ENCODE results near the gene CASZ1. TPM values are rescaled to one million over a fixed set of nuclear protein-coding genes. Genes with fewer than 3 reads are reported as not detected.

The CASZ1 gene
- total and polyA plus RNA-seq, 9 of the 15 experiments (the other 6 are each of a cell fraction or from before 2014, with no cell fraction given), result 0.01 to 4.0 (median 0.76) TPM; not detected in 1

- peaks cover 0 to 49% of the 10 kb centered on the region in 2 experiments; a peak in 2 of 5 replicates for H3K4me1 ChIP-seq (replicated peaks in 1 of 2; ENCODE audit: control insufficient read depth in 2 of 2, insufficient read depth in 2 of 2, low read length in 2 of 2)
- no TSS peak for BruUV-seq (replicated peaks)
- H3K9ac ChIP-seq (ENCODE audit: insufficient read depth in 1 of 2, low read depth in 2 of 2, low read length in 2 of 2), result no peak overlapping the region
- in situ Hi-C loops (cut with MboI), result no loop called here
- POLR2A ChIA-PET, result interaction anchor here (0.8 kb wide), 1 partner anchor 39 kb away, joined by 3 read pairs; no protein-coding TSS in a partner anchor
- no peak overlapping the region for H3K4me2 ChIP-seq (ENCODE audit: insufficient read depth, low read length)
- FAIRE-seq (no peak), ATAC-seq (no peak), DNase-seq (ENCODE audit: extremely low read depth in 1 of 4, low spot score in 3 of 4) (no peak)
- no peak overlapping the region for H3K4me3 ChIP-seq
- TF ChIP-seq ZNF696 (CRISPR knock-in tag; conservative IDR thresholded peaks at IDR 0.05) (no peak), ARID3B (CRISPR knock-in tag; IDR thresholded peaks at IDR 0.05; ENCODE audit: borderline replicate concordance) (no peak), DIDO1 (tag; IDR thresholded peaks at IDR 0.05; ENCODE audit: low read depth) (no peak)
- TF ChIP-seq, protein P1, sequence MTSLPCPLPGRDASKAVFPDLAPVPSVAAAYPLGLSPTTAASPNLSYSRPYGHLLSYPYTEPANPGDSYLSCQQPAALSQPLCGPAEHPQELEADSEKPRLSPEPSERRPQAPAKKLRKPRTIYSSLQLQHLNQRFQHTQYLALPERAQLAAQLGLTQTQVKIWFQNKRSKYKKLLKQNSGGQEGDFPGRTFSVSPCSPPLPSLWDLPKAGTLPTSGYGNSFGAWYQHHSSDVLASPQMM (CRISPR knock-in tag; IDR thresholded peaks at IDR 0.05), result no peak
- TF ChIP-seq, protein P2, sequence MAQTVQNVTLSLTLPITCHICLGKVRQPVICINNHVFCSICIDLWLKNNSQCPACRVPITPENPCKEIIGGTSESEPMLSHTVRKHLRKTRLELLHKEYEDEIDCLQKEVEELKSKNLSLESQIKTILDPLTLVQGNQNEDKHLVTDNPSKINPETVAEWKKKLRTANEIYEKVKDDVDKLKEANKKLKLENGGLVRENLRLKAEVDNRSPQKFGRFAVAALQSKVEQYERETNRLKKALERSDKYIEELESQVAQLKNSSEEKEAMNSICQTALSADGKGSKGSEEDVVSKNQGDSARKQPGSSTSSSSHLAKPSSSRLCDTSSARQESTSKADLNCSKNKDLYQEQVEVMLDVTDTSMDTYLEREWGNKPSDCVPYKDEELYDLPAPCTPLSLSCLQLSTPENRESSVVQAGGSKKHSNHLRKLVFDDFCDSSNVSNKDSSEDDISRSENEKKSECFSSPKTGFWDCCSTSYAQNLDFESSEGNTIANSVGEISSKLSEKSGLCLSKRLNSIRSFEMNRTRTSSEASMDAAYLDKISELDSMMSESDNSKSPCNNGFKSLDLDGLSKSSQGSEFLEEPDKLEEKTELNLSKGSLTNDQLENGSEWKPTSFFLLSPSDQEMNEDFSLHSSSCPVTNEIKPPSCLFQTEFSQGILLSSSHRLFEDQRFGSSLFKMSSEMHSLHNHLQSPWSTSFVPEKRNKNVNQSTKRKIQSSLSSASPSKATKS (CRISPR knock-in tag; IDR thresholded peaks at IDR 0.05), result no peak
- TF ChIP-seq, protein P3, sequence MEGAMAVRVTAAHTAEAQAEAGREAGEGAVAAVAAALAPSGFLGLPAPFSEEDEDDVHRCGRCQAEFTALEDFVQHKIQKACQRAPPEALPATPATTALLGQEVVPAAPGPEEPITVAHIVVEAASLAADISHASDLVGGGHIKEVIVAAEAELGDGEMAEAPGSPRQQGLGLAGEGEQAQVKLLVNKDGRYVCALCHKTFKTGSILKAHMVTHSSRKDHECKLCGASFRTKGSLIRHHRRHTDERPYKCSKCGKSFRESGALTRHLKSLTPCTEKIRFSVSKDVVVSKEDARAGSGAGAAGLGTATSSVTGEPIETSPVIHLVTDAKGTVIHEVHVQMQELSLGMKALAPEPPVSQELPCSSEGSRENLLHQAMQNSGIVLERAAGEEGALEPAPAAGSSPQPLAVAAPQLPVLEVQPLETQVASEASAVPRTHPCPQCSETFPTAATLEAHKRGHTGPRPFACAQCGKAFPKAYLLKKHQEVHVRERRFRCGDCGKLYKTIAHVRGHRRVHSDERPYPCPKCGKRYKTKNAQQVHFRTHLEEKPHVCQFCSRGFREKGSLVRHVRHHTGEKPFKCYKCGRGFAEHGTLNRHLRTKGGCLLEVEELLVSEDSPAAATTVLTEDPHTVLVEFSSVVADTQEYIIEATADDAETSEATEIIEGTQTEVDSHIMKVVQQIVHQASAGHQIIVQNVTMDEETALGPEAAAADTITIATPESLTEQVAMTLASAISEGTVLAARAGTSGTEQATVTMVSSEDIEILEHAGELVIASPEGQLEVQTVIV (CRISPR knock-in tag; IDR thresholded peaks at IDR 0.05; ENCODE audit: borderline replicate concordance), result no peak
- H3K79me2 ChIP-seq (ENCODE audit: control insufficient read depth, insufficient read depth, low read length), result no peaks in the 10 kb centered on the region
- intact Hi-C loops (cut with micrococcal nuclease), result no loop called here
- CTCF ChIA-PET (ENCODE audit: low intra/inter-chr PET ratio), result no interaction called here
- no peaks in the 10 kb centered on the region for H3K9me1 ChIP-seq (ENCODE audit: control insufficient read depth, insufficient read depth, low read length)
- H3K36me3 ChIP-seq (ENCODE audit: control insufficient read depth, insufficient read depth, low read length), result no peaks in the 10 kb centered on the region
- H4K20me1 ChIP-seq (replicated peaks; ENCODE audit: control insufficient read depth, insufficient read depth, low read length), result peaks cover 27% of the 10 kb centered on the region
- H3K9me3 ChIP-seq (replicated peaks; ENCODE audit: control insufficient read depth, insufficient read depth, low read depth, low read length), result no peaks in the 10 kb centered on the region
- H3K27ac ChIP-seq (ENCODE audit: extremely low read depth, low read depth, low read length), result no peak overlapping the region
- H3K27me3 ChIP-seq (ENCODE audit: control insufficient read depth in 2 of 2, insufficient read depth in 2 of 2, low read length in 2 of 2), result peaks cover 47 to 87% of the 10 kb centered on the region in 2 experiments
- H2AFZ ChIP-seq (ENCODE audit: low read depth, low read length), result no peak overlapping the region
- WGBS (ENCODE audit: insufficient coverage, low coverage, missing lambda C conversion rate), result 1% methylated on average over 16 of the region's 16 CpGs
These were observed 122.2 kb downstream of the CASZ1 start for GRCh38 chr1:10674222-10674621.
